H1 (cell line): Measurements from ENCODE around the gene TATDN2. TPM values are rescaled to one million over a fixed set of nuclear protein-coding genes. Genes with fewer than 3 reads are reported as not detected.

Source experiments
- BACH1 ChIP-seq: IDR thresholded peaks from 2 replicates; pipeline ENCODE4 v1.6.1; 2012; ENCODE audit warnings: low read length, improper control_type of control experiment
- GTF2F1 ChIP-seq: IDR thresholded peaks from 2 replicates; pipeline ENCODE4 v1.6.1; 2012; ENCODE audit warnings: low read depth, low read length, improper control_type of control experiment, borderline replicate concordance
- HDAC6 ChIP-seq: IDR thresholded peaks from one replicate; pipeline ENCODE4 v1.7.1; 2012; ENCODE audit warnings: low read depth, mild to moderate bottlenecking, inconsistent platforms, low read length, moderate library complexity
- POLR2AphosphoS5 ChIP-seq: IDR thresholded peaks from 2 replicates; pipeline ENCODE4 v1.6.1; 2011; ENCODE audit warnings: low read depth, low read length
- polyA plus RNA-seq, 7 experiments: library from polyadenylated mRNA; depleted of rRNA in 3 of 7; stranded (reverse) in 5 of 7; unstranded in 2 of 7; fragments of >200 nt in 5 of 7; fragments of 200-250 nt in 2 of 7; gene quantifications; 1 replicate in 5 of 7; 2 replicates in 1 of 7; 4 replicates in 1 of 7; pipeline versions ENCODE4 v1.2.1 to v1.2.3, GENCODE V29; 2011 to 2013; ENCODE audit warnings: missing spikeins in 2 of 7, mixed read lengths in 2 of 7
- total RNA-seq: library from RNA; stranded (reverse); fragmentation: NEBNext Ultra II Directional; extraction: Animal tissue kit (Norgen Biotek cat#: 25700); gene quantifications from 2 replicates; pipeline ENCODE4 v1.2.1, GENCODE V29; 2021

TATDN2 gene
- total and polyA plus RNA-seq, 2 of the 8 experiments (the other 6 are each of a cell fraction or from before 2014, with no cell fraction given): 12.1 to 34.8 TPM

- no peak for TF ChIP-seq HDAC6
- no peak for TF ChIP-seq GTF2F1
- no peak for TF ChIP-seq BACH1
- no peak for TF ChIP-seq POLR2AphosphoS5
Observed at GRCh38 chr3:10215578-10216368, 32.5 kb upstream of the TATDN2 start (continued).
